ENCODE data around the gene TMEM141.

The TMEM141 gene

DNA sequence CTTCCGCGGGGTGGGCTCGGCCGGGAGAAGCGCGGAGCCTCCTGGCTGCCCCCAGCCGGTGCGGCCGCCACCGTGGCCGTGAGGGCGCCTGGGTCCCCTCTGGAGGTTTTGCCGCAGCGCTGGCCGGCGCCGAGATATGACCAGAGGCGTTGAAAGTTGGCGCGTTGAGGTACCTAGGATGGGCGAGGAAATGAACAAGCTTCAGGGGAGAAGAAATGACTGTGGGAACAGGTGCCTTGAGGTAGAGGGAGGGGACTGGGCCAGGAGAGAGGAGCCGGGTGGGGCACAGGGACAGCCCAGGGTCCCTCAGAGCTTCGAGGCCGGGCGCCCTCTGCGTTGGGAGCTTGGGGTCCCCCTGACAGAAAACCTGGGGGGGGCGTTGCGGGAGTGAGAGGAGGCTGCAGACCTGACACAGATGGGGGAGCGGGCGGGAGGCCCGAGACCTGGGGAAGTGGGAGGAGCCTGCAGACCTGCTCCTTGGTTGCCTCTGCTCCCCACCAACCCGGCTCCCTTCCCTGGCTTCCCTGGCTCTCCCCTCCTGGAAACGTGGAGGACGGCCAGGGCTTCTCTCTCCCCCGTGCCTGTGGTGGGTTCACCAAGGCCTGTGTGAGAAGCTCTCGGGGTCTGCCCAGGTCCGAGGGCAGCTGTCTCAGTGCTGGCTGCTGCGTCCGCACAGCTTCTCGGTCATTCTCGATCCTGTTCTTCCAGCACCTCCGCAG is 30.8 kb downstream of the TMEM141 start:
- DNase-seq (ENCODE audit: low read depth, low spot score), result no peak
- peaks cover 22% of the 10 kb centered on the region for H3K36me3 ChIP-seq (ENCODE audit: control insufficient read depth, insufficient read depth, low read length)
- H3K4me3 ChIP-seq (ENCODE audit: low read length), result peak overlapping the region; percentile 12; the same call in 1 of the 2 replicates
- H3K4me1 ChIP-seq (ENCODE audit: control insufficient read depth, insufficient read depth, low read length), result no peaks in the 10 kb centered on the region; the same call in none of the 2 replicates
- no CpG with 5 or more reads among the region's 42 CpGs for WGBS (ENCODE audit: insufficient coverage, insufficient read length)
- no peaks in the 10 kb centered on the region for H3K9me3 ChIP-seq (ENCODE audit: control insufficient read depth, insufficient read depth, low read length)
- no peak overlapping the region for H3K27ac ChIP-seq (ENCODE audit: low read length)
- no peaks in the 10 kb centered on the region for H3K27me3 ChIP-seq (ENCODE audit: control insufficient read depth, insufficient read depth, low read length)

DNA sequence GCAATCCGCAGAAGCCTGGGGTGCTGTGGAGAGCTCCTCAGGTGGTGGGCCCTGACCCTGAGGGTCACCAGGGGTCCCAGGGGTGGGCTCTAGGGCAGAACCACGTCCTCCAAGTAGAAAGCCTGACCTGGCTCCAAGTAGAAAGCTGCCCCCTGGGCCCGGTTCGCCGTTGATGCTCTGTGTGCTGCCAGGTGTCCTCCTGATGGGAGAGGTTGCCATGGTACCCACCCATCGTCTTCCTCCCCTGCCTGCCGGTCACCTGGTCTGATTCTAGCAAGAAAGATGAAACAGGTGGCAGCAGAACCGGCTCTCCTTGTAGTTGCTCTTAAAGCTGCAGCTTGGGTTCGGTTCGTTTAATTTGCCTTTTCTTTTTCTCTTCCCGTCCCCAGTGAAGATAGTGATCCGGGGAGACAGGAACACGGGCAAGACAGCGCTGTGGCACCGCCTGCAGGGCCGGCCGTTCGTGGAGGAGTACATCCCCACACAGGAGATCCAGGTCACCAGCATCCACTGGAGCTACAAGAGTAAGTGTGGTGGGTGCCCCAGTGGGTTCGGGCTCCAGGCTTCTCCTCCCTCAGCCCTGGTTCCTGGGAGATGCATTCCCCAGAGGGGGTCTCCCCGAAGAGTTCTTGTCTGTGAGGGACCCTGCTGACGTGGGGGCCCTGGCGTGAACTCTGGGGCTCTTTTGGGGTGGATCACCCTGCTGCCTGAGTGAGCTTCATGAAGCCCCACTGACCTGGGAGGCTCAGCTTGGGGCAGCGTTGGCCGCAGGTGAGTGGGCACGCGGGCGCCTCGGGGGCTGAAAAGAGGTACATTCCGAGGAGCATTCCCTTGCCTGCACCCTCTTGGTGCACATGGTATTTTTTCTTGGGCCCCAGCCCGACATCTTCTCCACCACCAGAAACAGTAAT is 32.2 kb downstream of the TMEM141 start:
- no peak for DNase-seq (ENCODE audit: low read depth, low spot score)
- no peaks in the 10 kb centered on the region; the same call in none of the 2 replicates for H3K4me1 ChIP-seq (ENCODE audit: control insufficient read depth, insufficient read depth, low read length)
- H3K4me3 ChIP-seq (ENCODE audit: low read length), result no peak overlapping the region
- H3K27ac ChIP-seq (ENCODE audit: low read length), result no peak overlapping the region
- no peaks in the 10 kb centered on the region for H3K27me3 ChIP-seq (ENCODE audit: control insufficient read depth, insufficient read depth, low read length)
- peaks cover 32% of the 10 kb centered on the region for H3K36me3 ChIP-seq (ENCODE audit: control insufficient read depth, insufficient read depth, low read length)
- WGBS (ENCODE audit: insufficient coverage, insufficient read length), result no CpG with 5 or more reads among the region's 30 CpGs
- H3K9me3 ChIP-seq (ENCODE audit: control insufficient read depth, insufficient read depth, low read length), result no peaks in the 10 kb centered on the region

DNA sequence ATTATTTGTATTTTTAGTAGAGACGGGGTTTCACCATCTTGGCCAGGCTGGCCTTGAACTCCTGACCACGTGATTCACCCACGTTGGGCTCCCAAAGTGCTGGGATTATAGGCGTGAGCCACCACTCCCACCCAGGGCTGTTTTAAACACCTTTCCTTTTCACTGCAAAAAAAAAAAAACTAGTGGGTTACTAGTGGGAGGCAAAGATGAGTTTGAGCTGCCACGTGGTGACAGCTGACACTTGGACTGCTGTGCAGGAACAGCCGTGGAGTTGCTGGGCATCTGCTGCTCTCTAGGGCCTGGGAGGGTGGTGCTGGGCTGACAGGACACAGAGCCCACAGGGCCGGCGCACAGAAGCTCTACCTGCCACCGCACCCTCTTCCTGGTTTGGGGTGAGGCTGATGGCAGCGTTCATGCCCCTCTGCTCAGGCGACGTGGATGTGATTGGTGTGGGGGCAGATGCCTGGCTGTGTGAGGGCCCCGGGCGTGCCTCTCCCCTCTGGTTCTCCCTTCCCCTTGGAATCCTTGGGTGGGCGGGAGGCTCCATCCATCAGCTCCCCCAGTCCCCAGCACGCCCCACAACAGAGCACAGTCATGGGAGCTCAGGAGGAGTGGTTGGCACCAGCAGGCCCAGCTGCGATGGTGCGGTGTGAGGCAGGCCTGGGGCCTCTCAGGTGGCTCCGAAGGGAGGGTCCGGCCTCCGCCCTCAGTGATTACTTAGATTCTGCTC is 33.5 kb downstream of the TMEM141 start:
- H3K4me1 ChIP-seq (ENCODE audit: control insufficient read depth, insufficient read depth, low read length), result no peaks in the 10 kb centered on the region; the same call in none of the 2 replicates
- WGBS (ENCODE audit: insufficient coverage, insufficient read length), result no CpG with 5 or more reads among the region's 21 CpGs
- no peak overlapping the region for H3K27ac ChIP-seq (ENCODE audit: low read length)
- H3K27me3 ChIP-seq (ENCODE audit: control insufficient read depth, insufficient read depth, low read length), result no peaks in the 10 kb centered on the region
- H3K4me3 ChIP-seq (ENCODE audit: low read length), result no peak overlapping the region
- no peak for DNase-seq (ENCODE audit: low read depth, low spot score)
- H3K36me3 ChIP-seq (ENCODE audit: control insufficient read depth, insufficient read depth, low read length), result peaks cover 41% of the 10 kb centered on the region
- H3K9me3 ChIP-seq (ENCODE audit: control insufficient read depth, insufficient read depth, low read length), result no peaks in the 10 kb centered on the region

DNA sequence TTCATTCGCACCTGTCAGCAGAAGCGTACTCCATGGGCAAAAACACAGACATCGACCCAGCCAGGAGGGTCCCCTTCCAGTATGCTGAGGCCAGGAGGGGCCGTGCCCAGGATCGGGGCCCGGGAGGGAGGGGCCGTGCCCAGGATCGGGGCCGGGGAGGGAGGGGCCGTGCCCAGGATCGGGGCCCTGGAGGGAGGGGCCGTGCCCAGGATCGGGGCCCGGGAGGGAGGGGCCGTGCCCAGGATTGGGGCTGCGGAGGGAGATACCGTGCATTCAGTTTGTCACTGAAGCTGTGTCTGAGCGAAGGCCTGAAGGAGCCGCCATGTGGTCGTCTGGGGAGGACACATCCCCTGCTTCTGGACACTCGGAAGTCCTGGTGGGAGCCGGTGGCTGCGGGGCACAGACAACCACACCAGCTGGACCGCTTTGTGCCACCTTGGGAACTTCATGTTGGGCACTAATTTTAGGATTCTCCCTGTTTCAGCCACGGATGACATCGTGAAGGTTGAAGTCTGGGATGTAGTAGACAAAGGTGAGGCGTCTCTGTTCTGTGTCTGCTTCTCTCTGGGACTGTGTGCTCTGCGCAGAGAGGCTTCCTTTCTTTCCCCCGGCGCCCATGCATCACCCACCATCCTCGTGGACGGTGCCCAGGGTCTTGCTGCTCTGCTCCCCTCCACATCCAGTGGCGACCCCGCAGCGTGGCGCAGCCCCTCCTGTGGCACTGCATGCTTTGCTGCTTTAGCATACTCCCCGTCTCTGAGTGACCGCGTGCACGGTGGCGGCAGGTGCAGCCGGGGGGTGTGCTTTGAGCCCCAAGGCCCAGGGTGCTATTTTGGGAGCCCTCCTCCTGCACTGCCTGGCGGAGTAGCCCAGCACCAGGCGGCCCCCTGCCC is 34.4 kb downstream of the TMEM141 start:
- Histone ChIP-seq H3K4me3 (ENCODE audit: low read length) (no peak overlapping the region), H3K36me3 (ENCODE audit: control insufficient read depth, insufficient read depth, low read length) (peaks cover 50% of the 10 kb centered on the region), H3K9me3 (ENCODE audit: control insufficient read depth, insufficient read depth, low read length) (no peaks in the 10 kb centered on the region), H3K27ac (ENCODE audit: low read length) (no peak overlapping the region), H3K27me3 (ENCODE audit: control insufficient read depth, insufficient read depth, low read length) (no peaks in the 10 kb centered on the region), H3K4me1 (ENCODE audit: control insufficient read depth, insufficient read depth, low read length) (no peaks in the 10 kb centered on the region; the same call in none of the 2 replicates)
- no CpG with 5 or more reads among the region's 44 CpGs for whole genome bisulfite sequencing (ENCODE audit: insufficient coverage, insufficient read length)
- DNase-seq (ENCODE audit: low read depth, low spot score), result no peak

DNA sequence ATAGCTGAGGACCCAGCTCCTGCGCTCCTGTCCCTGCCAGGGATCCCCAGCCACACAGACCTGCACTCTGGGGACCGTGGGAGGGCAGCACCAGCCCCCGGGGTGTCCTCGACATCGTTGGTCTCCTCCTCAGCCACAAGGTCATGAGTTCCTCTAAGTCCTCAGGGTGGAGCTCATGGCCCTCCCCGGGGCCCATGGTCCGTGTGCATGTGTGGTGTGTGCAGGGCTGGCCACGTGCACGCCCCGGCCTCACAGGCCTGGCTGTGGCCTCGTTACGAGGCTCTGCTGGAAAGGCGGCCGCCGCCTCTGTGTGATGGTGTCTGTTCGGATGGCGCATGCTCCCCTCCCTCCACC is 35.0 kb downstream of the TMEM141 start:
- Histone ChIP-seq H3K9me3 (ENCODE audit: control insufficient read depth, insufficient read depth, low read length) (no peaks in the 10 kb centered on the region), H3K4me3 (ENCODE audit: low read length) (no peak overlapping the region), H3K27me3 (ENCODE audit: control insufficient read depth, insufficient read depth, low read length) (no peaks in the 10 kb centered on the region), H3K4me1 (ENCODE audit: control insufficient read depth, insufficient read depth, low read length) (no peaks in the 10 kb centered on the region; the same call in none of the 2 replicates), H3K27ac (ENCODE audit: low read length) (no peak overlapping the region), H3K36me3 (ENCODE audit: control insufficient read depth, insufficient read depth, low read length) (peaks cover 54% of the 10 kb centered on the region)
- DNase-seq (ENCODE audit: low read depth, low spot score), result no peak
- no CpG with 5 or more reads among the region's 17 CpGs for WGBS (ENCODE audit: insufficient coverage, insufficient read length)

DNA sequence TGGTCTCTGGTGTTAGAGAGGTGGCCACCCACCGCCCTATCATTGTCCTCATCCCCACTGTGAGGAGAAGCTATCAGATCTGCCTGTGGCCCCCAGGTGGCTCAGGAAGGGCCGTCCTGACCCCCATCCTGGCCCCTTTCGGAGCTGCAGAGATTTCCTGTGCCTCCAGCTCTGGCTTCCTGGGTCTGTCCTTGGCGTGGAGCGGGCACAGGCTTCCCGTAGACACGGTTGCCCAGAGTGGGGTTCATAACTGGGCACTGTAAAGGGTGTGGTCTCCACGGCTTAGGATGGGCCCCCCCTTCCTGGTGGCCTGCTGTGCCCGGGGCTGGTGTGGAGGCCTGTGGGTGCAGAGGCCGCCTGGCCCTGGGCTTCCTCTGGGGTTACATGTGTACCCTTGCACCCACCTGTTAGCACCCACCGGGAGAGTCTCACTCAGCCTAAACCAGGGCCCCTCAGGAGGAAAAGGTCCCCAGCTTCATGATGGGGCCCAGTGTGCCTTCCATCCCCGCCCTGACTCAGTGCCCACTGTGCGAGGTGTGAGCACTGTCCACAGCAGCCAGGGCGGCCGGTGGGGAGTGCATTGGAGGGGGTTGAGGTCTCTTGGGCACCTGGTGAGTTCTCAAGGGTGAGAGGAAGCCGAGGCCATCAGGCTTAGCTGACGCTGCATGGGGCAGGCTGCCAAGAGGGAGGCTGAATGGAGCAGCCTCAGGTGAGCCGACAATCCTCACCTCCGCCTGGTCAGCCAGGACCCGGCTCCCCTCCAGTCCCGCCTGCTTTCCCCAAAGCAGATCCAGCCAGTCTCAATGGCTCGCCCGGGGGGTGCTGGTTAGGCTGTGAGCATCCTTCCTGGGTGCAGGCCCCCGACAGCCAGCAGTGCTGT is 35.8 kb downstream of the TMEM141 start:
- H3K36me3 ChIP-seq (ENCODE audit: control insufficient read depth, insufficient read depth, low read length), result peaks cover 61% of the 10 kb centered on the region
- H3K27ac ChIP-seq (ENCODE audit: low read length), result no peak overlapping the region
- DNase-seq (ENCODE audit: low read depth, low spot score), result no peak
- no peaks in the 10 kb centered on the region; the same call in none of the 2 replicates for H3K4me1 ChIP-seq (ENCODE audit: control insufficient read depth, insufficient read depth, low read length)
- WGBS (ENCODE audit: insufficient coverage, insufficient read length), result no CpG with 5 or more reads among the region's 24 CpGs
- H3K27me3 ChIP-seq (ENCODE audit: control insufficient read depth, insufficient read depth, low read length), result no peaks in the 10 kb centered on the region
- H3K9me3 ChIP-seq (ENCODE audit: control insufficient read depth, insufficient read depth, low read length), result no peaks in the 10 kb centered on the region
- no peak overlapping the region for H3K4me3 ChIP-seq (ENCODE audit: low read length)

DNA sequence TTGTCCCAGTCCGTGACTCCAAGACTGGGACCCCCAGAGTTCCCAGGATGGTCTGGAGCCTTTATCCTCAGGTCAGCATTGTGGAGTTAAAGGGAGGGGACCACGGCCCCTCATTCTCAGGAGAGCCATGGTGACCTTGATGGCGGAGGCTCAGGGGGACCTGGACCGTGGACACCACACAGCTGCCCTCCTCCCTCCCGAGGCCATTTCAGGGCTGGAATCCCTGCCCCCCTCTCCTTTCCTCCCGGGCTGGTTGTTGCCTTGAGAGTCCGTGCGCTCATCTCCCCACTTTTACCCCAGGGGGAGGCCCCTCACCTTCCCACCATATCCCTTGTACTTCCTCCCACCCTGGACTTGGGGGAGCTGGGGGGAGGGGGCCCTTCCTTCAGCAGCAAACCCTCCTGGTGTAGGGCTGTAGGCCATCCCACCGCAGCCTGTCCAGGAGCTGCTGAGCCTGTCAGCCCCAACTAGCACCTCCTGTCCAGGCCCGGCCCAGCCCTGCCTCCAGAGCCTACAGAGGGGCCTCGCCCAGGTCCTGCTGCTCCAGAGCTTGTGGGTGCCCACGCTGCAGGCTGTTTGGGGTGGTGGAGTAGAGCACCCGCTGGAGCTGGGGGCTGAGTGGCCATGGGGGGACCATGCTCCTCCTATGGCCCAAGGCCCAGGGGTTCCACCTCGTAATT is 36.8 kb downstream of the TMEM141 start:
- Histone ChIP-seq H3K27ac (ENCODE audit: low read length) (no peak overlapping the region), H3K4me1 (ENCODE audit: control insufficient read depth, insufficient read depth, low read length) (no peaks in the 10 kb centered on the region; the same call in 1 of the 2 replicates), H3K9me3 (ENCODE audit: control insufficient read depth, insufficient read depth, low read length) (no peaks in the 10 kb centered on the region), H3K4me3 (ENCODE audit: low read length) (no peak overlapping the region), H3K36me3 (ENCODE audit: control insufficient read depth, insufficient read depth, low read length) (peaks cover 65% of the 10 kb centered on the region), H3K27me3 (ENCODE audit: control insufficient read depth, insufficient read depth, low read length) (no peaks in the 10 kb centered on the region)
- DNase-seq (ENCODE audit: low read depth, low spot score), result no peak
- WGBS (ENCODE audit: insufficient coverage, insufficient read length), result no CpG with 5 or more reads among the region's 14 CpGs

DNA sequence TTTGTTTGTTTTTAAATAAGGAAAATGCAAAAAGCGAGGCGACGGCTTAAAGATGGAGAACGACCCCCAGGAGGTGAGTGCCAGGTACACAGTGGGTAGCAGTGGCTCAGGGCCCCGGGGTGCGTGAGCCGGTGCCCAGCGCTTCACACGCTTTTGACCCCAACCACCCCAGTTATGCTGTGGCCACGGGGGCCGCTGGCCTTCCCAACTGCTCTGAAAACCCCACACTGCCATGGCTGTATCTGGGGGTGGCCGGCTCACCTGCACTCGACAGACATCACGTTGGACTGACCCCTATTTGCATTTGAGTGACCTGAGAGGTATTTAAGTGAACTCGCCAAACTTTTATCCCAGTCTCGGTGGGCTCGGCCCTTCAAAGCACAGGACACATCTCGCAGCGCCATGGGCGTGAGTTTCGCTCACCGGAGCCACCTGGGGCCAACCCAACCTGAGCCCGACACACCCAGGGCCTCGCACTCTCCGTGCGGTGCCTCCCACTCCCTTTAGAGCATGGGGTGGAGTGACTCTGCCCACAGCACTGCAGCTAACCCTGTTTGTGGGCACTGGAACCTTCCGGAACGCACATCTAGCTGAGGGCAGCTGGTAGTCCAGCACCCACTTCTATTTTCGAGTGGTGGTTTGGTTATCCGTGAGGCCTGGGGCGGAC is 37.5 kb downstream of the TMEM141 start:
- H3K27ac ChIP-seq (ENCODE audit: low read length), result no peak overlapping the region
- H3K36me3 ChIP-seq (ENCODE audit: control insufficient read depth, insufficient read depth, low read length), result peaks cover 62% of the 10 kb centered on the region
- no peaks in the 10 kb centered on the region for H3K9me3 ChIP-seq (ENCODE audit: control insufficient read depth, insufficient read depth, low read length)
- WGBS (ENCODE audit: insufficient coverage, insufficient read length), result no CpG with 5 or more reads among the region's 31 CpGs
- no peak overlapping the region for H3K4me3 ChIP-seq (ENCODE audit: low read length)
- H3K27me3 ChIP-seq (ENCODE audit: control insufficient read depth, insufficient read depth, low read length), result no peaks in the 10 kb centered on the region
- DNase-seq (ENCODE audit: low read depth, low spot score), result no peak
- H3K4me1 ChIP-seq (ENCODE audit: control insufficient read depth, insufficient read depth, low read length), result no peaks in the 10 kb centered on the region
